ENCODE data around the gene ASAP2.

Gene ASAP2

DNA sequence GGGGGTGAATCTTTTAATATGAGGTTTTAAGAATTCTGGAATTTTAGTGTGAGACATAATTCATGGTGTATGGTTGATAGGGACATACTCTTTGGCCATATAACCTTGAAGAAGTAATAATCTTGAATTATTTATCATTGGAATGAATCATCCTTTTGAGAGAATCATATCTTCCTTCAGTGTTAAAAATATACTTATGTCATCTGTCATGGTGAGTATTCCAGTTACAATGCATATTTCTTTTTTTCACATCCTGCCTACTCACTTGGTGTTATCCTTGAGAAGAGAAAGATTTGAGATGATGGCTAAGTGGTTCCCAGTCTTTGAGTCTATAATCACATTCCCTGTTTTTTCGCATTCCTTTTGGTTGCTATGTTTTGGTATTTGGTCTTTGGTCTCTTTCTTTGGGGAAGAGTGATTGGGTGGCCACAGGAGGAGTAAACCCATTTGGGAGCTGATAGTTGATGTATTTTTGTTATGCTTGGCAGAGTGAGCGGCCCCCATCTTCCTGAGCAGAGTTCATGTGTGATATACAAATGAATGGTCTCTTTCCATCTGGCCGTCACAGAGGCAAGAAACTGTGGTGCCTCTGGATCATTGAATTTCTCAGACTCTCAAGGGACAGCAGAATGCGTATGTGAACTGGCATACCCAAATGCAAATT, 21.6 kb downstream of the ASAP2 start:
- no peaks in the 10 kb centered on the region for H3K4me1 Mint-ChIP-seq
- H3K4me3 Mint-ChIP-seq = no peak overlapping the region
- no peaks in the 10 kb centered on the region for H3K36me3 Mint-ChIP-seq

DNA sequence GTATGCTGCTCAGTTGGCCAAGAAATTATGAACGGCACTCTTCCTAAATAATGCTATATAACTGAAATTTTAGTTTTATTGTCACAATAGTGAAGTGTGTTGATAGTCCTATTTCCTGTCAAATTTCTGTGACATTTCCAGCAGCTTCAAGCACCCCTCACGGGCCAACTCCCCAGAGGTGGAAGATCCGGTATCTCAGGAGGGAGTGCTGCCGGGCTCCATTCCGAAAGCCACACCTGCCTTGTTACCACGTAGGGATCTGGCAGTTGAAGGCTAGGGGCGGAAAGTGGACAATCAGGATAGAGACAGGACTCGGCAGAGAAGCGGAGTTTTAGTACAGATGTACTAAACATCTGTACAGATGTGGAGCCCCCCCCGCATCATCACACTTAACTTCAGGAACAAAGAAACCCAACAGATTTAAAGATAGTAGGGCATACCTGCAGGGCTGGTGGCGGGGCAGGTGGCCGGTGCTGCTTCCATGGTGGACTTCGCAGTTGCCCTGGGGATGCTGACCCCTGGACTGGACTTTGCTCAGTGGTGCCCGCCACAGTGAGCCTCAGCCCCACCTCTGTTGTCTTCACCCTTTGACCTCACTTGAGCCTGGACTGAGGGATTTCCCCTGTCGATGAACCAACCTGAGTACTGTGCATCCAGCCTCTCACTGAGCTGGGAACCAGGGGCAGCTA, 22.3 kb downstream of the ASAP2 start:
- H3K4me1 Mint-ChIP-seq = no peaks in the 10 kb centered on the region
- CTCF ChIA-PET = no interaction called here
- no peak overlapping the region for H3K27ac Mint-ChIP-seq
- no peak for DNase-seq
- no peaks in the 10 kb centered on the region for H3K9me3 Mint-ChIP-seq
- H3K36me3 Mint-ChIP-seq = no peaks in the 10 kb centered on the region
- H3K27me3 Mint-ChIP-seq = peaks cover 47% of the 10 kb centered on the region
- H3K4me3 Mint-ChIP-seq = no peak overlapping the region

More for the DNA sequence above, 21.6 kb downstream of the ASAP2 start:
- Mint-ChIP-seq H3K27ac (no peak overlapping the region), H3K9me3 (no peaks in the 10 kb centered on the region), H3K27me3 (peaks cover 47% of the 10 kb centered on the region)
- CTCF ChIA-PET = no interaction called here
- no peak for DNase-seq

DNA sequence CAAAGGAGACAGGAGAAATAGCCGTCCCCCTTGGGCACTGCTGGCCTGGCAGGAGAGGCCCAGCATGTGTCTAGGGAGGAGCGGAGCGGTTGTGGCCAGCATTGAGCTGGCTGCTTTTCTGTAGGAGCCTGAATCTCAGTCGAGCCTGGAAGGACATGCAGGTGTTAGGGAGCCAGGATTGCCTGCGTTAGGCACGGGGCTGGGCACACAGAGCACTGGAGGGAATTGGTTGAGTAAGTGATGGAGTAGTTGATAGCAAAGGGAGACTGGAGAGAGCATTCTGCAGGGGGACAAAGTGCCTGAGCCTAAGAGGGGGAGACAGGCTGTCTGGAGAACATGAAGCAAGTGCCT, 22.8 kb downstream of the ASAP2 start:
- H3K36me3 Mint-ChIP-seq = no peaks in the 10 kb centered on the region
- H3K4me3 Mint-ChIP-seq = no peak overlapping the region
- peaks cover 47% of the 10 kb centered on the region for H3K27me3 Mint-ChIP-seq
- H3K9me3 Mint-ChIP-seq = no peaks in the 10 kb centered on the region
- H3K27ac Mint-ChIP-seq = no peak overlapping the region
- H3K4me1 Mint-ChIP-seq = no peaks in the 10 kb centered on the region
- DNase-seq = no peak
- CTCF ChIA-PET = no interaction called here

DNA sequence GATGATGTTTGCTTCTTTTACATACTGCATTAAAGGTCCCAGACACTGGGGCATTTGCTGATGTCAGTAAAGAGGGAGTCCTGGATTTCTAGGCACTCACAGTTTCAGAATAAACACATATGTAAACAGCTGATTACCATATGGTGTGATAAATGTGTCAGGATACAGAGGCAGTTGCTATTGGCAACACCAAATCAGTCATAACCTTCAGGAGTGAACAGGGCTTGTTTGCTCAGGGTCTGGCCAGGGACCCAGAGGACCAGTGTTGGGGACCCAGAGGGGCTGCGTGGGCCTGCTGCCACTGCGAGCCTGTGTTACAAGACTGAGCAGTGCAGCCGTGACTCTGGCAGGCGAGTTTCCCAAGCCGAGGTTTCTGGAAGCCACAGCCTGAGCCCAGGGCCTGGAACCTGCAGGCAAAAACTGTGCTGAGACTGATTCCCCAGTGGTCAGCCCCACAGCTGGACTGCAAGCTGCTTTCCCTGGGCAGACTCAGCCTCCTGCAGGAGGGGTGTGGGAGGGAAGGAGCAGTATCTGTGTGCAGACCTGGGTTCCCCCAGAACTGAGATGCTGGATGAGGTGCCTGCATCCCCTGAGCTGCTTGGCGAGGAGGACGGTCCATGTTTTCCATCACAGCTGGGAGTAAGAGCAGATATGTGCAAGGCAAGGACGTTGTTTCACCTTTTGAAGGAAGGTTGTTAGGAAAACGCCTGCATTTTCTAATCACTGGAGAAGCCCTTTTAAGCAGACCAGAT, 23.6 kb downstream of the ASAP2 start:
- Mint-ChIP-seq H3K4me3 (no peak overlapping the region), H3K9me3 (no peaks in the 10 kb centered on the region), H3K4me1 (no peaks in the 10 kb centered on the region), H3K27me3 (peaks cover 52% of the 10 kb centered on the region), H3K36me3 (no peaks in the 10 kb centered on the region), H3K27ac (no peak overlapping the region)
- DNase-seq = no peak
- CTCF ChIA-PET = no interaction called here

DNA sequence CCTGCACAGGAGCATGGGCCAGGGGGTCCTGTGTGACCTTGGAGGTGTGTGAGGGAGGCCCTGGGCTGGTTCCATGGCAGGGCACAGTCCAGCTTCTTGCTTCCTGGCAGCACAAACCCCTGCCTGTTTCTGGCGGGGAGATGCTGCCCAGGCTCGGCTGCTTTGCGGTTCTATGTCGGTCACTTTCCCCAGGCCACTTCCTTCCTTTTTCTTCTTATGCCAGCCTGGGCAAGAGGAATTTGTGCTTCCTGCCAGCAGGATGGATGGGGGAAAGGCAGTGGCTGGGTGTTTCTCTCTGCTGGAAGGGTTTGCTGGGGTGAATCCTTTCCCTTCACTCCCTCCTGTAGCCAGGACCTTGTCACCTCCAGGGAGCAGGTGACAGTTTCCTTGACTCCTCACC, 24.3 kb downstream of the ASAP2 start:
- H3K27me3 Mint-ChIP-seq = peaks cover 58% of the 10 kb centered on the region
- H3K4me1 Mint-ChIP-seq = no peaks in the 10 kb centered on the region
- no peak for DNase-seq
- H3K27ac Mint-ChIP-seq = no peak overlapping the region
- no peak overlapping the region for H3K4me3 Mint-ChIP-seq
- CTCF ChIA-PET = no interaction called here
- no peaks in the 10 kb centered on the region for H3K36me3 Mint-ChIP-seq
- H3K9me3 Mint-ChIP-seq = no peaks in the 10 kb centered on the region

DNA sequence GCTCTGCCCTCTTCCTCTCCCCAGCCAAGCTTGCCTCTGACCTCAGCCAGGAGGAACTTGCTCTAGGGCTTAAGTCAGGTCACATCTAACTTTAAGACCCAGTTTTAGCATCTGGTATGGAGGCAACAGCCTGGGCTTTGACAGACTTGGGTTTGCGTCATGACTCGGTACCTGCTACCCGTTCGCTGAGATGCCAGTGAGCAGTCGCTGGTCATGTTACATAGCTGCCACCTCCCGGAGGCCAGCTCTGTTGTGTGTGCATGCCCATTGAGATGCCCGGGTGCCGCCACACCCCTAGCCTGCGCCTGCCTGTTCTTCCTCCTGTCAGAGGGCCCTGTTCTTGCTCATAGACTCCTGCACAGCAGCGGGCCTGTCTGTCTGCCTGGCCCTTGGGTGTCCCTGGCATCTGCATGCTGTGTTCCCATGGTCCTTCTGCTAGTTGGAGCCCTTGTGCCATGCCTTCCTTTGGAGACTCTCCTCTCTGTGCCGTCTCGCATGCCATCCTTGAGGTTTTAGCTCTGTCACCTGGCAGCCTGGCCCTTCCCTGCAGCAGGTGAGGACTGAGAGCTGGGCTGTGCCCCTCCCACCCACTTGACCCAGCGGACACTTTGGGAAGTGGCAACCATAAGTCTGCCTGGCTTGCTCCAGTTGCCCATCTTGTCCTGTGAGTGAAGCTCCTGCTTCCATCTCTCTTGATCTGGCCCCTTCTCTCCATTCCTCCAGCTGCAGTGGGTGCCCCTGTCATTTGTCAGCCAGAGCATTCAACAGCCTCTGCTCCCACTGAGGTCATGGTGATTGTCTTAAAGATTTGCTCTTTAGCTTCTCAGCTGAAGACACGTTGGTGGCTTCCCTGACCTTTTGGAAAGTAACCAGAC, 24.9 kb downstream of the ASAP2 start:
- Mint-ChIP-seq H3K27ac (no peak overlapping the region), H3K27me3 (peaks cover 56% of the 10 kb centered on the region), H3K9me3 (no peaks in the 10 kb centered on the region), H3K4me3 (no peak overlapping the region), H3K4me1 (no peaks in the 10 kb centered on the region), H3K36me3 (no peaks in the 10 kb centered on the region)
- CTCF ChIA-PET = no interaction called here
- no peak for DNase-seq

DNA sequence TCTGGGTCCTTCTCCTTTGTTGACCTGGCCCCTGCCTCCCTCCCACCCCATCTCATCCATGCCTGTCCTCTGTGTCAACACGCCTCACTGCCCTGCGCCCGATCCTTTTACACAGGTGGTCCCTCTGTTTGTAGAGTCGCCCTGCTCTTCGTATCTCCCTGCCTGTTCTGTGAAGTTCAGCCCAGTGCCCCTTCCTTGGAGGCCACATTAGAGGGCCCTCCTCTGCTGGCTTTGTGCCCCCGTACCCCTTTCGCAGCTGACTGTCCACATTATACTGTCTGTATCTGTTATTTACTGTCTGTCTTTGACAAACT, 25.5 kb downstream of the ASAP2 start:
- no peak overlapping the region for H3K27ac Mint-ChIP-seq
- CTCF ChIA-PET = no interaction called here
- no peak for DNase-seq
- H3K27me3 Mint-ChIP-seq = peaks cover 53% of the 10 kb centered on the region
- H3K36me3 Mint-ChIP-seq = no peaks in the 10 kb centered on the region
- no peaks in the 10 kb centered on the region for H3K4me1 Mint-ChIP-seq
- H3K9me3 Mint-ChIP-seq = no peaks in the 10 kb centered on the region
- no peak overlapping the region for H3K4me3 Mint-ChIP-seq

DNA sequence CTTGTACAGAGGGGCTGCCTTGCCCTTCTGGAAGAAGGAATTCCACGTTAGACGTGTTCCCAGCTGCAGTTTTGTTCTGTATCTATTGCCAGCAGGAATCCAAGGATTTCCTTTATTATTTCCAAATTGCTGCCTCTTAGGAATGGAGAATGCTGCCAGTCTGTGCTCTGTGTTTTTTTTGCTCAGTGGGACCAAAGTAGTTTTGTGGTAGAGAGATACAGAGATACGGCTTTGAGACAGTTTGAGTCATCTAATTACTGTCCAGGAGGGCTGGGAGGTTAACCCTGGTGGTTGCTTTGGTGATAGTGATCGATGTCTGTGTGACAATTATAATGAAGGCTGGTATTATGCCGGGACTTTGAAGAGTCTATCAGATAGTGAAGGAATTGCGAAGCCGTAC, 26.3 kb downstream of the ASAP2 start:
- H3K4me3 Mint-ChIP-seq = no peak overlapping the region
- H3K27me3 Mint-ChIP-seq = peaks cover 56% of the 10 kb centered on the region
- no peaks in the 10 kb centered on the region for H3K36me3 Mint-ChIP-seq
- H3K27ac Mint-ChIP-seq = no peak overlapping the region
- no peaks in the 10 kb centered on the region for H3K4me1 Mint-ChIP-seq
- CTCF ChIA-PET = no interaction called here
- no peaks in the 10 kb centered on the region for H3K9me3 Mint-ChIP-seq
- no peak for DNase-seq

DNA sequence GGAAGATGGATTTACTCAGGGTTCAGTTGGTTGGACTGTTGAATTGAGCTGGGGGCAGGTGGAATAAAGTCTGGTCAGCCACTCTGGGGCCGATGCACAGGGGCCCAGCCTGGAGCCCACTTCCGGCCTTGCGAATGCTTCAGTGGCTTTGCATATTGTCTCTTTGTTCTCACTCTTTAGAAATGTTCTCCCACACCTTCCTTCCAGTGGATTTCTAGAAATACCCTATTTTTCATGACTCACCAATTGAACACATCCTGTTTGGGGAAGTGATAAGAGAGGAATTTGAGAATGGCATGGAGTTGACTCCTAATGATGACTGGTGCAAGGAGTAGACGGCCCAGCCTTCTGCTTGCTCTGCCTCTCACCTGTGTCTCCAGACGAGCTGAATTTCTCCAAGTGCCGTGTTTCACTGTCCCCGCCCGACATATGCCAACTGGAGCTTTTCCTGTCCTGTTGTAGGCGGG, 28.1 kb downstream of the ASAP2 start:
- CTCF ChIA-PET = interaction anchor here (0.6 to 0.9 kb wide), 2 partner anchors 23 to 137 kb away, joined by 3 read pairs; no protein-coding TSS in a partner anchor
- Mint-ChIP-seq H3K4me1 (no peaks in the 10 kb centered on the region), H3K9me3 (no peaks in the 10 kb centered on the region), H3K4me3 (no peak overlapping the region), H3K27me3 (peaks cover 48% of the 10 kb centered on the region), H3K27ac (no peak overlapping the region), H3K36me3 (no peaks in the 10 kb centered on the region)
- DNase-seq = no peak

DNA sequence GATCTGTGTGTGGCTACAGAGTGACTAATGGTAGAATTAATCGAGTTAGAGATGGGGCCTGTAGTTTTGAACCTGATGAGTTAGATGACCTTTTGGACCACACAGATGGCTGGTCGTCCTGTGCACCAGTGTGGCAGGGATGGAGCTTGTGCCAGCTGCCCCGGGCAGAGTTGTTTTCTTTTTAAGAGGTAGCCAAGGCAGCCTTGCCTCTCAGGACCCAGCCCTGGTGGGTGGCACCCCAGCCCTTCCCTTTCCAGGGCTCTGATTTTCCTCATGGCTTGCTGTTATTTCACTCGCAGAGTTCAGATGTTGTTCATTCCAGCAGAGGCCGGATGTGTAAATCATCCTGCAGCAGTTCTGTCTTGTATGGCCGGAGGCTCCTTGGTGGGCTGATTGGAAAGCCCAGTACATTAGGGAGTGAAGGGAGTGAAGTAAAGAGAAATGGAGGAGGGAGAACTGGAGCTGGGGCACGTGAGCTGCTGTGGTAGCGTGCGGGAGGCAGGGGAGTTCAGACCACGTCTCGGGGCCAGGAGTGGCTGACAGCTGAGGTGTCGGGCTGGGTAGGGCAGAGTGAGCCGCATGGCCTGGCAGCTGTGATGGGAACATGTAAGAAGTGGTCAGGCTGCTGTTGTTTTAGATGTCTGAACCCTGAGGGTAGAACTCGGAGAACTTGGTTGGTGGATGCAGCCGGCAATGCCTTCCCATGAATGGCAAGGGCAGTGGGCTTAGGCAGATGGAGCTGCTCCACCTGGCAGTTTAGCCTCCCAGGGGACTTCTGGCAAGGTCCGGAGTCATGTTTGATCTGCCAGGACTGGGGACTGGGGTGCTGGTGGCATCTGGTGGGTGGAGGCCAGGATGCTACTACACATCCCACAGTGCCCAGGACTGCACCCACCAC, 28.8 kb downstream of the ASAP2 start:
- CTCF ChIA-PET = interaction anchor here (0.6 to 0.9 kb wide), 3 partner anchors 23 to 136 kb away, joined by 3 read pairs; no protein-coding TSS in a partner anchor
- H3K4me1 Mint-ChIP-seq = no peaks in the 10 kb centered on the region
- no peak overlapping the region for H3K4me3 Mint-ChIP-seq
- no peaks in the 10 kb centered on the region for H3K9me3 Mint-ChIP-seq
- no peak overlapping the region for H3K27ac Mint-ChIP-seq
- no peaks in the 10 kb centered on the region for H3K36me3 Mint-ChIP-seq
- no peak for DNase-seq
- peaks cover 45% of the 10 kb centered on the region for H3K27me3 Mint-ChIP-seq

DNA sequence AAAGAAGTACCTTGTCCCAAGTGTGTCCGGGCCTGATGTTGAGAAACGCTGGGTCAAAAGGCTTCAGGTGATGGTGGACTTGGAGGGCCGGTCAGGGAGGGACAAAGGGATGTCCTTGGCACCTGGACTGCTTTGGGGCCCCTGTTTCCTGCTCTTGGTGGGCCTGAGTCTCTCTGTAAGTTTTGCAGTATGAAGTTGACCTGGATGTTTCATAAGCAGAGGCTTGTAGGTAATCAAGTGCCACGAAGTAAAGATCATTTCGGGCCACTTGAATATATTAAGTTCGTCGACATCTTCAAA, 29.4 kb downstream of the ASAP2 start:
- H3K27me3 Mint-ChIP-seq = peaks cover 40% of the 10 kb centered on the region
- H3K36me3 Mint-ChIP-seq = no peaks in the 10 kb centered on the region
- H3K27ac Mint-ChIP-seq = no peak overlapping the region
- no peaks in the 10 kb centered on the region for H3K4me1 Mint-ChIP-seq
- no peaks in the 10 kb centered on the region for H3K9me3 Mint-ChIP-seq
- DNase-seq = no peak
- no peak overlapping the region for H3K4me3 Mint-ChIP-seq
- CTCF ChIA-PET = interaction anchor here (0.6 kb wide), 1 partner anchor 135 kb away, joined by 3 read pairs; no protein-coding TSS in a partner anchor

DNA sequence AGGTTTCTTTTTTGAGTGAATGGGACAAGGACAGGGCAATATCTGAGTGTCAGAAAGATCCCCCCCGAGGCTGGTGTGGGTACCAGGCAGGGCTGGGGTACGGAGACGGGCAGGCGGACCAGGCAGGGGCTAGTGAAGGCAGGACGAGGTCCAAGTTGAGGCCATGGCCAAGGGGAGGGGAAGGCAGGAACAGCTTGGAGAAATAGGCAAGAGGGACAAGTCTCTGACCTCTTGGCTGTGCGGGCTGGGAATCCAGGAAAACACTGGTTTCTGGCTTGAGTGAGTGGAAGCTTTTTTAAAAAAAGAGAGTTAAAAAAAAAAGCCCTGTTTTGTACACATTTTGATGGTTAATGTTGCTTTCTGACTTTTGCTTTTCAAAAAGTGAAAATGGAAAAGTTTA, 30.3 kb downstream of the ASAP2 start:
- Mint-ChIP-seq H3K4me1 (no peaks in the 10 kb centered on the region), H3K36me3 (no peaks in the 10 kb centered on the region), H3K9me3 (no peaks in the 10 kb centered on the region), H3K4me3 (no peak overlapping the region), H3K27me3 (peaks cover 31% of the 10 kb centered on the region), H3K27ac (no peak overlapping the region)
- DNase-seq = no peak
- CTCF ChIA-PET = no interaction called here

DNA sequence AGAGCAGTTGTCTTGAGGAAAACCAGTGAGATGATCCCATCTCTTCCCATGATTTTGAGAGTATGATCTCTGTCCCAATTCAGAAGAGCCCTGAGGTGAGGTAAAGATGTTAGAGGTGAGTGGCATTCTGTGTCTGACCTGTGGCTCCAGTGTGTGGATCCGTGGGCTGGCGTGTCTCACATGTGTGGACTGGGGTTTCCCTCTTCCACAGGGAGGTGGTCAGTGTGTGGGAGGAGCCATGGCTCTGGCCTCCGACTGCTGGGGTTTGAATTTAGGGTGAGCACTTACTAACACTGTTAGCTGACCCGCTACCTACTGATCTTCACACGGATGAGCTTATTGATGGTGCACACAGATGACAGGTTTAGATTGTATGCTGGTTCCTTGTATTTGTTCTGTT, 31.2 kb downstream of the ASAP2 start:
- Mint-ChIP-seq H3K4me3 (no peak overlapping the region), H3K9me3 (no peaks in the 10 kb centered on the region), H3K36me3 (no peaks in the 10 kb centered on the region), H3K27me3 (peaks cover 23% of the 10 kb centered on the region), H3K27ac (no peak overlapping the region), H3K4me1 (no peaks in the 10 kb centered on the region)
- DNase-seq = no peak
- CTCF ChIA-PET = no interaction called here

Measured in activated naive CD4-positive, alpha-beta T cell treated with anti-CD3 and anti-CD28 coated beads, Interleukin-2, amount 10 ng/mL, durations not matched to agents 7 days and 5 days (primary cell).